H1 (cell line): Measurements from ENCODE around the gene ZNF121. TPM values are rescaled to one million over a fixed set of nuclear protein-coding genes. Genes with fewer than 3 reads are reported as not detected.

ENCODE experiments used
- HDAC6 ChIP-seq: IDR thresholded peaks from one replicate; pipeline ENCODE4 v1.7.1; 2012; ENCODE audit warnings: low read depth, mild to moderate bottlenecking, inconsistent platforms, low read length, moderate library complexity
- KDM4A ChIP-seq: IDR thresholded peaks from one replicate; pipeline ENCODE4 v1.7.1; 2012; ENCODE audit warnings: low read depth, mild to moderate bottlenecking, moderate library complexity, low read length, inconsistent platforms; ENCODE audit not compliant: severe bottlenecking
- KDM5A ChIP-seq: fragments of 200-600 bp; IDR thresholded peaks from 2 replicates; pipeline ENCODE4 v1.7.1; 2012; ENCODE audit warnings: mild to moderate bottlenecking, low read length, inconsistent platforms, mixed read lengths
- NRF1 ChIP-seq: IDR thresholded peaks from 2 replicates; pipeline ENCODE4 v1.6.1; 2011; ENCODE audit warnings: mild to moderate bottlenecking, low read depth, low read length, improper control_type of control experiment
- PHF8 ChIP-seq: fragments of 200-600 bp; sonication (generic); conservative IDR thresholded peaks from 2 replicates; pipeline ENCODE4 v1.7.1; 2012; ENCODE audit warnings: low read depth, mild to moderate bottlenecking, inconsistent platforms, low read length, moderate library complexity
- POLR2AphosphoS5 ChIP-seq: IDR thresholded peaks from 2 replicates; pipeline ENCODE4 v1.6.1; 2011; ENCODE audit warnings: low read depth, low read length
- SIN3A ChIP-seq, 2 experiments: IDR thresholded peaks in 1 of 2; conservative IDR thresholded peaks in 1 of 2; 2 replicates each; pipeline ENCODE4 v1.6.1; 2011 to 2012; ENCODE audit warnings: low read length in 2 of 2, improper control_type of control experiment in 1 of 2, low read depth in 1 of 2, mild to moderate bottlenecking in 1 of 2
- polyA plus RNA-seq, 7 experiments: library from polyadenylated mRNA; depleted of rRNA in 3 of 7; stranded (reverse) in 5 of 7; unstranded in 2 of 7; fragments of >200 nt in 5 of 7; fragments of 200-250 nt in 2 of 7; gene quantifications; 1 replicate in 5 of 7; 2 replicates in 1 of 7; 4 replicates in 1 of 7; pipeline versions ENCODE4 v1.2.1 to v1.2.3, GENCODE V29; 2011 to 2013; ENCODE audit warnings: missing spikeins in 2 of 7, mixed read lengths in 2 of 7
- total RNA-seq: library from RNA; stranded (reverse); fragmentation: NEBNext Ultra II Directional; extraction: Animal tissue kit (Norgen Biotek cat#: 25700); gene quantifications from 2 replicates; pipeline ENCODE4 v1.2.1, GENCODE V29; 2021
- TF ChIP-seq, protein P1 (sequence below): IDR thresholded peaks from 2 replicates; pipeline ENCODE4 v1.6.1; 2011; ENCODE audit warnings: low read length, improper control_type of control experiment
- TF ChIP-seq, protein P2 (sequence below), 3 experiments: IDR thresholded peaks; 1 replicate in 2 of 3; 2 replicates in 1 of 3; pipeline versions ENCODE4 v1.5.1 to v1.6.1; 2011; ENCODE audit warnings: low read length in 3 of 3, mild to moderate bottlenecking in 3 of 3, inconsistent platforms in 2 of 3, low read depth in 1 of 3, moderate library complexity in 1 of 3; ENCODE audit not compliant: insufficient read depth in 1 of 3; ENCODE audit errors: control extremely low read depth in 1 of 3

ZNF121 gene
- total and polyA plus RNA-seq, 2 of the 8 experiments (the other 6 are each of a cell fraction or from before 2014, with no cell fraction given): 22.2 to 220 TPM

DNA sequence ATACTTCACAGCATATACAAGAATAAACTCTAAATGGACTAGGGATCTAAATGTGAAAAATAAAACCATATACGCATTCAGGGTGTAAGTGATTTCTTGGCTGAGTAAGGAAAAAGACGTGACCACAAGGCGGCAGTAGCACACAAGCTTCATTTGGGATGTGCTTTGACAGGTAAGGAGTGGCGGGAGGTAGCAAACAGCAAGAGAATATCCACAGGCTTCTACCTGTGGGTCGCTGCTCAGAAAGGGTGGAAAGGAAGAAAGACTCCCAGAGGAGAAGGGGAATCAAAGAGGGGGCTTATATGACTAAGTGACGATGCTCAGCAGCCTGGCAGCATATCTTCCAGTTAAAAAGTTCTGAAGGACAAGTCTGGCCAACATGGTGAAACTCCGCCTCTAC lies 2.5 kb upstream of the ZNF121 start (continued):
- TF ChIP-seq KDM4A (no peak), KDM5A (no peak), NRF1 (no peak), POLR2AphosphoS5 (no peak), PHF8 (no peak), SIN3A (conservative IDR thresholded peaks at IDR 0.05 in 1 of 2, IDR thresholded peaks at IDR 0.05 in 1 of 2; ENCODE audit: low read depth in 1 of 2, low read length in 2 of 2) (peak in 1 of 2 experiments; percentile 88; a peak in 2 of 4 replicates), HDAC6 (no peak)
- TF ChIP-seq, protein P1, sequence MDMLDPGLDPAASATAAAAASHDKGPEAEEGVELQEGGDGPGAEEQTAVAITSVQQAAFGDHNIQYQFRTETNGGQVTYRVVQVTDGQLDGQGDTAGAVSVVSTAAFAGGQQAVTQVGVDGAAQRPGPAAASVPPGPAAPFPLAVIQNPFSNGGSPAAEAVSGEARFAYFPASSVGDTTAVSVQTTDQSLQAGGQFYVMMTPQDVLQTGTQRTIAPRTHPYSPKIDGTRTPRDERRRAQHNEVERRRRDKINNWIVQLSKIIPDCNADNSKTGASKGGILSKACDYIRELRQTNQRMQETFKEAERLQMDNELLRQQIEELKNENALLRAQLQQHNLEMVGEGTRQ: no peak
- TF ChIP-seq, protein P2, sequence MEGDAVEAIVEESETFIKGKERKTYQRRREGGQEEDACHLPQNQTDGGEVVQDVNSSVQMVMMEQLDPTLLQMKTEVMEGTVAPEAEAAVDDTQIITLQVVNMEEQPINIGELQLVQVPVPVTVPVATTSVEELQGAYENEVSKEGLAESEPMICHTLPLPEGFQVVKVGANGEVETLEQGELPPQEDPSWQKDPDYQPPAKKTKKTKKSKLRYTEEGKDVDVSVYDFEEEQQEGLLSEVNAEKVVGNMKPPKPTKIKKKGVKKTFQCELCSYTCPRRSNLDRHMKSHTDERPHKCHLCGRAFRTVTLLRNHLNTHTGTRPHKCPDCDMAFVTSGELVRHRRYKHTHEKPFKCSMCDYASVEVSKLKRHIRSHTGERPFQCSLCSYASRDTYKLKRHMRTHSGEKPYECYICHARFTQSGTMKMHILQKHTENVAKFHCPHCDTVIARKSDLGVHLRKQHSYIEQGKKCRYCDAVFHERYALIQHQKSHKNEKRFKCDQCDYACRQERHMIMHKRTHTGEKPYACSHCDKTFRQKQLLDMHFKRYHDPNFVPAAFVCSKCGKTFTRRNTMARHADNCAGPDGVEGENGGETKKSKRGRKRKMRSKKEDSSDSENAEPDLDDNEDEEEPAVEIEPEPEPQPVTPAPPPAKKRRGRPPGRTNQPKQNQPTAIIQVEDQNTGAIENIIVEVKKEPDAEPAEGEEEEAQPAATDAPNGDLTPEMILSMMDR (IDR thresholded peaks at IDR 0.05; ENCODE audit: control extremely low read depth in 1 of 3, insufficient read depth in 1 of 3, low read depth in 1 of 3, low read length in 3 of 3): peak; percentile 55 to 83 (median 67)
